Heart left ventricle (tissue), 16 donors: ENCODE data around the gene DPYSL5. TPM values are rescaled to one million over a fixed set of nuclear protein-coding genes. Genes with fewer than 3 reads are reported as not detected.
A peak's percentile ranks its signal among the peaks of the same experiment; 100 is the strongest.

ENCODE experiments used
- ATAC-seq, 4 donors: fragments of 200-7000 bp; cut with Tn5 transposase; one replicate each; pipeline ENCODE4 v1.9.1; 2020 to 2022; ENCODE audit warnings: moderate library complexity in 4 of 4, mild to moderate bottlenecking in 3 of 4, moderate number of reproducible peaks in 1 of 4
- DNase-seq, 5 donors: peaks; one replicate each; pipeline ENCODE4 v3.0.0-alpha.2; 2020
- H3K27ac ChIP-seq, 12 donors: fragments of 200-600 bp; sonication (generic) in 4 of 12; one replicate each; pipeline versions ENCODE4 v1.5.0 to v1.8.0; 2016 to 2022; ENCODE audit warnings: mild to moderate bottlenecking in 2 of 12
- H3K27me3 ChIP-seq, 9 donors: fragments of 200-600 bp; sonication (generic) in 2 of 9; one replicate each; pipeline versions ENCODE4 v1.5.1 to v1.8.0; 2016 to 2022; ENCODE audit warnings: mild to moderate bottlenecking in 3 of 9
- H3K36me3 ChIP-seq, 9 donors: fragments of 200-600 bp; sonication (generic) in 2 of 9; one replicate each; pipeline versions ENCODE4 v1.5.0 to v1.8.0; 2018 to 2022; ENCODE audit warnings: mild to moderate bottlenecking in 2 of 9
- H3K4me1 ChIP-seq, 12 donors: fragments of 200-600 bp; sonication (generic) in 4 of 12; one replicate each; pipeline versions ENCODE4 v1.5.0 to v1.8.0; 2016 to 2022; ENCODE audit warnings: mild to moderate bottlenecking in 3 of 12
- H3K4me3 ChIP-seq, 12 donors: fragments of 200-600 bp; sonication (generic) in 4 of 12; one replicate each; pipeline versions ENCODE4 v1.5.0 to v1.8.0; 2017 to 2022; ENCODE audit warnings: mild to moderate bottlenecking in 9 of 12, moderate library complexity in 4 of 12
- H3K9me3 ChIP-seq, 12 donors: fragments of 200-600 bp; sonication (generic) in 4 of 12; one replicate each; pipeline versions ENCODE4 v1.5.0 to v1.8.0; 2016 to 2022; ENCODE audit warnings: mild to moderate bottlenecking in 1 of 12
- POLR2A ChIP-seq, 2 donors: fragments of 450-650 bp; IDR thresholded peaks; one replicate each; pipeline ENCODE4 v1.6.1; 2017; ENCODE audit warnings: antibody characterized with exemption in 2 of 2, mild to moderate bottlenecking in 2 of 2, moderate library complexity in 2 of 2
- WGBS, 4 donors: extraction: QIAGEN DNeasy Blood & Tissue Kit in 2 of 4; methylation state at CpG; one replicate each; pipeline versions ENCODE4 v1.1.5 to v1.1.7; 2013 to 2018; 5-methylcytosine and 5-hydroxymethylcytosine counted together
- intact Hi-C, 10 donors: fragments of 100-400 bp; cut with DNase I; formaldehyde crosslinking; loops; one replicate each; pipeline versions ENCODE4 v1.11.1 to v1.14.2; 2022
- polyA plus RNA-seq, 2 donors: library from polyadenylated mRNA; stranded (reverse); fragments of 200-250 nt; gene quantifications; one replicate each; pipeline ENCODE4 v1.2.3, GENCODE V29; 2013
- total RNA-seq, 9 donors: library from RNA; depleted of rRNA in 2 of 9; stranded (reverse); fragments of >200 nt in 2 of 9; fragmentation: NEBNext Ultra II Directional in 3 of 9; extraction: Animal tissue kit (Norgen Biotek cat#: 25700) in 3 of 9; gene quantifications; one replicate each; pipeline versions ENCODE4 v1.1.0 to v1.2.4, GENCODE V29; 2016 to 2023
- TF ChIP-seq, protein P1 (sequence below), 12 donors: fragments of 200-600 bp; sonication (generic) in 4 of 12; IDR thresholded peaks; one replicate each; pipeline versions ENCODE4 v1.5.0 to v1.8.0; 2018 to 2022; ENCODE audit warnings: antibody characterized with exemption in 12 of 12, mild to moderate bottlenecking in 5 of 12
- donor health status: ischemic (EF 13 %, LVEDD 7.1; RV severe dilation, severe dysfunction).
- donor health status: healthy with polysubstance abuse.
- donor health status: DM: no; HTN: yes; CAD: no.
- donor health status: DM: no; HTN: no; CAD: no.
- donor health status: ischemic (EF 25% LVEDD 6.9; RV normal size, moderate dysfunction).
- donor health status: ischemic (EF 25% LVEDD 5.7; RV mildly dilated, moderate dysfunction).
- donor health status: healthy.
- donor health status: DM: yes; HTN: yes; CAD: no.
- donor health status: ischemic (EF 35%, LVEDD 5.7; RV mildly dilated, moderate dysfunction).
- donor health status: nonischemic (EF 11% LVEDD 7.7; RV severe dilation, severe dysfunction).
- donor health status: DM: yes; HTN: yes; CAD: no.
- donor health status: PGD.
- donor health status: ischemic (EF 29% LVEDD 5.4; RV normal size, mild dysfunction).
- donor health status: nonischemic (EF 23%, LVEDD 6.1; RV moderate dilation, normal function).

DPYSL5 gene
- total and polyA plus RNA-seq, 11 donors: 0.06 to 0.13 TPM; not detected in 9

DNA sequence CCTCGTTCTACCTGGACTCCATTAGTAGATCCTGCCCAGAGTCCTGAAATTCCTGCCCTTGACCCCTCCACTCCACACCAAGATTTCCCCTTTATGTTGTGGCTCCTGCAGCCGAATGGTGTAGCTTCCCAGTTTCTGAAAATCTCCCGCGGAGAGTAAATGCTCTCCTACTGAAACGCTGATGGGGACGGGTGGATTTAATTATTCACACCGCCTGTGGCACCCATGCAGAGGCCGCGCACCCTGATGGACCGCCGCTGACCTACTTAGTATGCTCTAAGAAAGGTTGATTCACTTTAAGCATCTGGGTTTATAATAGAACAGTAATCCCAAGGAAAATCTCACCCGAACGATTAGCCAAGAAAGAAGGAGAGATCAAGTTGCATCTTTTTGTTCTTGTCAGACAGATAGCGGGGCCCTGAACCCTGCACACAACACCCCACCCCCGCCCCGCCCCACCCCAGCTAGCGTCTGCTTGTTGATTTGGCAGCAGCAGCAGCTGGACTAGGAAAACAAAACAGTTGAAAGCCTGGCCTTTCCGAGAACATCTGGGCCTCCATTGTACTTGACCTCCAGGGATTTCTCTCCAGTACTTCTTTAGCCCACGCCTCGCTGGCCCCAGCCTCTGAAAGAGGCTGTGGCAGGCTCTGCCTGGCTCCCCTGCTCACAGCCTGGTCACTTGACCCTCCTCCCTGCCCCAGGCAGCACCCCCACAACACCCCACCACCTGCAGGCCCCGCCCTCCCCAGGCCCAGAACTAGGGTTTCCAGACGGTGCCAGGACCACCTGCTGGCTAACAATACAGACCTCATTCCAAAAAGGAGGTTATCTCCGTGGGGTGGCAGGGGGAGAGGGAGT, 53.6 kb downstream of the DPYSL5 start:
- intact Hi-C loops: loop anchor here in 1 of 10 donors (10.0 kb wide), 1 partner anchor 47 kb away; no protein-coding TSS in a partner anchor
- no peak overlapping the region for H3K27ac ChIP-seq
- WGBS, 4 donors: 48 to 65% (median 59%) methylated on average over 23 of the region's 23 CpGs
- H3K4me3 ChIP-seq: no peak overlapping the region
- no peaks in the 10 kb centered on the region for H3K27me3 ChIP-seq
- H3K36me3 ChIP-seq: no peaks in the 10 kb centered on the region
- no peaks in the 10 kb centered on the region for H3K9me3 ChIP-seq
- peaks cover 0 to 4% (median 0%) of the 10 kb centered on the region in 12 donors for H3K4me1 ChIP-seq
- ATAC-seq: peak in 3 of 4 donors; percentile 54 to 72 (median 68)
- DNase-seq: peak in 1 of 5 donors; percentile 62
- TF ChIP-seq POLR2A (IDR thresholded peaks at IDR 0.05): no peak
- TF ChIP-seq, protein P1, sequence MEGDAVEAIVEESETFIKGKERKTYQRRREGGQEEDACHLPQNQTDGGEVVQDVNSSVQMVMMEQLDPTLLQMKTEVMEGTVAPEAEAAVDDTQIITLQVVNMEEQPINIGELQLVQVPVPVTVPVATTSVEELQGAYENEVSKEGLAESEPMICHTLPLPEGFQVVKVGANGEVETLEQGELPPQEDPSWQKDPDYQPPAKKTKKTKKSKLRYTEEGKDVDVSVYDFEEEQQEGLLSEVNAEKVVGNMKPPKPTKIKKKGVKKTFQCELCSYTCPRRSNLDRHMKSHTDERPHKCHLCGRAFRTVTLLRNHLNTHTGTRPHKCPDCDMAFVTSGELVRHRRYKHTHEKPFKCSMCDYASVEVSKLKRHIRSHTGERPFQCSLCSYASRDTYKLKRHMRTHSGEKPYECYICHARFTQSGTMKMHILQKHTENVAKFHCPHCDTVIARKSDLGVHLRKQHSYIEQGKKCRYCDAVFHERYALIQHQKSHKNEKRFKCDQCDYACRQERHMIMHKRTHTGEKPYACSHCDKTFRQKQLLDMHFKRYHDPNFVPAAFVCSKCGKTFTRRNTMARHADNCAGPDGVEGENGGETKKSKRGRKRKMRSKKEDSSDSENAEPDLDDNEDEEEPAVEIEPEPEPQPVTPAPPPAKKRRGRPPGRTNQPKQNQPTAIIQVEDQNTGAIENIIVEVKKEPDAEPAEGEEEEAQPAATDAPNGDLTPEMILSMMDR (IDR thresholded peaks at IDR 0.05): no peak

DNA sequence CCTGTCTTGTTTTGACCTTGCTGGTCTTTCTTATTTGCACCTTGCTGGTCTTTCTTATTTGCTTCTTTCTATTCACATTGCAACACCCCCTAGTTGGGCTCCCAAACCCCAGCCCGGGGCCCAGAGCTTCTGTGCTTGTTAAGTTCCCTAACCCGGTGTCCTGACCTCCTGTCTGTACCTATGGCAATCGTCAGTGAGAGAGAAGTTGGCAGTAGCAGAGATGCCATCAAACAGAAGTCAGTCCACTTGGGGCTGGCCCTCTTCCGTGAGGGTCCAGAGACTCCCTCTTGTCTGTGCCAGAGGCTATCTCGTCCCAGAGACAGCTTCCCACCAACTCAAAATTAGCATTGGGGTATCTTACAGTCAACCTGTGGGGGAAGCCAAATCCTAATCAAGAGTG, 55.7 kb downstream of the DPYSL5 start:
- Histone ChIP-seq H3K36me3 (no peaks in the 10 kb centered on the region), H3K9me3 (no peaks in the 10 kb centered on the region), H3K27ac (no peak overlapping the region), H3K27me3 (peaks cover 0 to 5% (median 0%) of the 10 kb centered on the region in 9 donors), H3K4me1 (peaks cover 0 to 4% (median 0%) of the 10 kb centered on the region in 12 donors), H3K4me3 (no peak overlapping the region)
- intact Hi-C loops: loop anchor here in 1 of 10 donors (10.0 kb wide), 1 partner anchor 49 kb away; no protein-coding TSS in a partner anchor
- ATAC-seq (no peak), DNase-seq (no peak)
- TF ChIP-seq, protein P1 (IDR thresholded peaks at IDR 0.05): no peak
- TF ChIP-seq POLR2A (IDR thresholded peaks at IDR 0.05): no peak
- 83 to 89% (median 87%) methylated on average over 5 of the region's 5 CpGs for WGBS, 4 donors

DNA sequence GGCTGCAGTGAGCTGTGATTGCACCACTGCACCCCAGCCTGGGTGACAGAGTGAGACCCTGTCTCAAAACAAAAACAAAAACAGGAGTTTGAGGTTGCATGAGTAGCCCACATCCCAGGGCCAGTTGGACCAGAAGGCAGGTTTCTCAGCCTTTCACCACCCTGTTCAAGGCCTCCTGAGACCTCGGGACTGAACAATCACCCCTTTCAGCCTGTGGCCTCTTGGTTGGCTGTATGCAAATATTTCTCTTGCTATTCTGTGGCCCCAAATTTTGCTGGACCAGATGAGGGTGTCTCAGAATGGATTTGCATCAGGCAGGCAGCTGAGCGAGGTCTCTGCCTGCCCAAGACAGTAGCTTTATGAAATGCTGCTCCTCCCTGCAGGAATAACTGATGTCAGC, 56.9 kb downstream of the DPYSL5 start:
- 67 to 86% (median 79%) methylated on average over 2 of the region's 2 CpGs for WGBS, 4 donors
- ATAC-seq (no peak), DNase-seq (no peak)
- Histone ChIP-seq H3K36me3 (no peaks in the 10 kb centered on the region), H3K27ac (no peak overlapping the region), H3K4me1 (peaks cover 0 to 4% (median 0%) of the 10 kb centered on the region in 12 donors), H3K9me3 (no peaks in the 10 kb centered on the region), H3K27me3 (peaks cover 0 to 5% (median 0%) of the 10 kb centered on the region in 9 donors), H3K4me3 (no peak overlapping the region)
- intact Hi-C loops: loop anchor here in 1 of 10 donors (10.0 kb wide), 1 partner anchor 50 kb away; no protein-coding TSS in a partner anchor
- TF ChIP-seq, protein P1 (IDR thresholded peaks at IDR 0.05): no peak
- TF ChIP-seq POLR2A (IDR thresholded peaks at IDR 0.05): no peak
